22Rv1 (cell line): ENCODE measurements around the gene DUOX1.

Experiments used
- CTCF ChIP-seq: fragments of 450-650 bp; IDR thresholded peaks from 2 replicates; pipeline ENCODE4 v1.5.1; 2017; ENCODE audit warnings: mild to moderate bottlenecking
- ZFX ChIP-seq: fragments of 450-650 bp; IDR thresholded peaks from 2 replicates; pipeline ENCODE4 v1.6.1; 2017; ENCODE audit warnings: antibody characterized with exemption, borderline replicate concordance

DNA sequence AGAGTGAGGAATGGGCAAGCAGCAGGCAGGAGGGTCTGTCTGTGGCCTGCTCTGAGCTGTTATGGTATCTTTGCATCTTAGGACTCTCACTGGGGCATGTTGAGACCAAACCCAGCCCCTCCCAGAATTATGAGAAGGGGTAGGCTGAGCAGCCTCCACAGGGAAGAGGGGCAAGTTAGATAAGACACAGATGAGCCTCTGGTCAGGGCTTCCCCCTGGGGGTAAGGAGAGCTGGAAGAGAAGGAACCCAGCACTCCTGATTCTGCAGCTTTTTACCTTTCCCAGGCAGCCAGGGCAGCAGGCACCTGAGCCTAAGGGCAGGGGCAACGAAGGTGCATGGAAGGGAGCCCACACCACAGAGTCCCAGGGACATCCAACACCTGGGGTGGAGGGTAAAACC, 19.3 kb downstream of the DUOX1 start:
- TF ChIP-seq CTCF (no peak), ZFX (no peak)
